Urothelium cell line (cell line): ENCODE results near the gene ALPK1.
"Not testable (repeated sequence)": the region's sequence is repeated elsewhere in the genome, so short reads cannot be mapped to it uniquely, and the experiment has no call there.

Experiments
- DNase-seq: peaks from one replicate; pipeline ENCODE4 v3.0.0; 2011; ENCODE audit warnings: low spot score, mixed read lengths
- FAIRE-seq: peaks from 2 replicates; lab custom pipeline; 2011; peaks lifted over from hg19 to GRCh38; lab: Jason Lieb, UNC

ALPK1 gene

DNA sequence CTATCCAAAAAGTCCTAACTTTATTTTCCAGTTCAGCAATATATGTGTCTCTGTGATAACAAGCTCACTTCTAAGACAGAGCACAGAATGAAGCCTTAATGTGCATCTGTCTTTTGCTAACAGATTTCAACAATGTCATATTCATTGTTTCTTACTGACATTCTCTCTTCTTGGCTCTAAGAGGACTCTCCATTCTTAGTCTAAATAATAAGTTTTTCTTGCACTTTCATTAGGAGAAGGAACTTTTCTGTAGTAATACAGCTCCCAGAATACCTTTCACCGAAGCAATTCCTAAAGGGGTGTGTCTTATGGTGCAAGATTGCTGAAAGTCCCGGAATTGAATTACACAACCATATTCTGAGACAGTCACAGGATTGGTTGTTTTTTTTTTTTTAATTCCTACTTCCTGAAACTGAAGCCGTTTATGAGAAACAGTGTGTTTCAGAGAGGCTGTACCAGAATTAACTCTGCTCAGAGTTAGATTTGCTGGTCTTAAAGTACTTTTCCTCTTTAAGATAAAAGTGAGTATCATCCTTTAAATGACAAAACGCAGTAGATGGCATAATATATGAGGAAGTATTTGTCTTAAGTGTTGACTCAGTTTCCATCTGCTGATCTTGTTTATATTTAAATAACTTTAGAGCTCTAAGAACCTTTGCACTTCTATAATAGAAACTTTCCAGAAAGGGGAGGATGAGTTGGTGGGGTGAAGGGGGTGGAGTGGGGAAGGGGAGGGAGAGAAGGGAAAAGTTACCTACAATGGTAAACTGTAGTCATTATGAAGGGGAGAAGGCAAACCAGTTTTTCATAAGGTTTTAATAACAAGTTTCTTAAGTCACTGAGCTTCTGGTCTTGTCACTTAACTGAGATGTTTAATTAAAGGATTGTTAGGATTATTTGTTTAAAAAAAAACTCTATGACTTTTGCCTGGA is at the start of gene ALPK1:
TSS of gene ALPK1 (plus strand) at position 421 of the 932 bp plus-strand sequence.
- peak; percentile 82 for DNase-seq
- no peak for FAIRE-seq

DNA sequence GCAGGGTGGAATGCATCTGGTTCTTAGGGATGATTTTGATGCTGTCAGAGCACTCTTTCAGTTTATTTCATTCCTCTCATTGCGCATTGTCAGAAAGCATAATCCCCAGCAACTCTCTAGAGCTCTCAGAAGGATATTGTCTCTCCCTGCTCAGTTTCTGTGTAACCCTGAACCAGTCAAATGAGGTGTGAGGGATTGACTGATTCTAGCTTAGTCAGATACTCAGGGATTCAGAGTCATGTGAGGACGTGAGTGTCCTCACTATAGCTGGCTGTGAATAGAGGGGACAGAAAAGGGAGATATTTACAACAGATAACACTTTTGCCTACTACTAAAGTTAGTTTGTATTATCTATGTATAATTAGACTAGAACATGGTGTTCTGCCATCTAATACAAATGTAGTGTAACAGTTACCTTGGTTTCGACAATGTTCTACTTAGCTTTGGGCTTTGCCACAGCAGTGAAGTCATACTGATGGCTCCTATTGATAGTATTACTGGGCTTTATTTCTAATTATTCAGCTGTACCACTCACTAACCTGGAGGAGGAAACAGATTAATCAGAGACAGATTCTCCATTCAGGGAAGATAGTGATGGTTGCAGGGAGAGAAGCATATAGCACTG is 46.0 kb upstream of the ALPK1 start:
- FAIRE-seq (no peak), DNase-seq (no peak)

GRCh38 chr4:112252234-112252633 is 44.9 kb upstream of the ALPK1 start:
- FAIRE-seq (no peak), DNase-seq (no peak)

- FAIRE-seq (no peak), DNase-seq (no peak)
These were observed 43.7 kb upstream of the ALPK1 start for GRCh38 chr4:112253382-112254000.

DNA sequence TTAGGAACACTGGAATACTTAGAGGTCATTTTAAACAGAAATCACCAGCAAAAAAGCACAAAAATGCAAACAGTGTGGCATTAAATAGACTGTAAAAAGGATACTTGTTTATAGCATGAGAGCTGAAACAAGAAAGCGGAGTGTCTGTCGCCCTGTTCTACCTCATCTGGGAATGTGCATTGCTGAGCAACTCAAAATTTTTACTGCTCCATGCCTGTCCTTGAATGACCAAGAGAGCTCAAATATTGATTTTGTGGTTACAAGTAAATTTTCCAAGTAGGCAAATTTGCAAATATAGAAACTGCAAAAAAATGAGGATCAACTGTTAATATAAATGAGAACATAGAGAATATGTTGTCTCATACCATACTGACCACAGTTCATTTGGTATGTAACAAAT is 40.1 kb upstream of the ALPK1 start:
- DNase-seq (no peak), FAIRE-seq (no peak)

- FAIRE-seq: no peak
- DNase-seq: no peak
These were observed 30.3 kb upstream of the ALPK1 start for GRCh38 chr4:112266823-112267222.

- DNase-seq: no peak
- FAIRE-seq: no peak
These were observed 27.1 kb upstream of the ALPK1 start for GRCh38 chr4:112270051-112270450.

GRCh38 chr4:112270640-112271421 is 26.3 kb upstream of the ALPK1 start:
- FAIRE-seq (peak; percentile 17), DNase-seq (no peak)

DNA sequence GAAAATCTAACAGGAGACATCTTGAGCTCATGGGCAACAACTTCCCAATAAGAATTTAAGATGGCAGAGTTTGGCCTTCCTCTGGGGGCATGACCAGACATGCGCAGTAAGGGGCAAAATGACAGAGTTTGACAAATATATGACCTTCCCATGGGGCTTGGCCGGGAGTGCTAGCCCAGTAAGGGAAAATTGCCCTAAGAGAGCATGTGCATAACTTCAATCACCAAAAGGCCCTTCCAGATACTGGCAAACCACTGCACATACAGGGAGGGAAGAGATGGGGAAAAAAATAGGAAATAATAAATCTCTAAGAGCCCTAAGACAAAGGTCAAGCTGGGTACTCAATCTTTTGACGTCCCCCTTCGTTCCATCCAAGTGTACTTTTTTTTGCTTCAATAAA is 24.9 kb upstream of the ALPK1 start:
- no peak for DNase-seq
- no peak for FAIRE-seq

DNA sequence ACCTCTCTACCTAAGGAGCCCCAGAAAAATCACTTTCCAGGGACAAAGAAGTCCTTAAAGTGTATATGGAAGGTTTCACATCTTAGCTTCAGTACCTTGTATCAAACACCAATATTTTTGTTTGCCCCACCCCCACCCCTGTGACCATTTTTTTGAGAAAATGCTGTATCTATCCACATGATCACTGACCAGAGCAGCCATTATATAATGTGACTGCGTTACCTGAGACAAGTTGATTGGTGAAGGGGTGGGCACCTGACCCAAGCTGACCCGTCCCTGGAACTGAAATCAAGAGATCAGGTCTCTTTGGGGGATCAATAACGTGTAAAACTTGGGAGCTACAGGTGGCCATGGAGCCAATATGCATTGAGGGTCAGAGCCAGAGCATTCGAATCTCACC is 22.2 kb upstream of the ALPK1 start:
- DNase-seq (no peak), FAIRE-seq (no peak)

GRCh38 chr4:112276113-112276512 is 21.1 kb upstream of the ALPK1 start:
- no peak for DNase-seq
- peak; percentile 58 for FAIRE-seq

GRCh38 chr4:112277220-112277619 is 19.9 kb upstream of the ALPK1 start:
- DNase-seq (no peak), FAIRE-seq (no peak)

GRCh38 chr4:112277705-112278448 is 19.3 kb upstream of the ALPK1 start:
- FAIRE-seq (no peak), DNase-seq (no peak)

DNA sequence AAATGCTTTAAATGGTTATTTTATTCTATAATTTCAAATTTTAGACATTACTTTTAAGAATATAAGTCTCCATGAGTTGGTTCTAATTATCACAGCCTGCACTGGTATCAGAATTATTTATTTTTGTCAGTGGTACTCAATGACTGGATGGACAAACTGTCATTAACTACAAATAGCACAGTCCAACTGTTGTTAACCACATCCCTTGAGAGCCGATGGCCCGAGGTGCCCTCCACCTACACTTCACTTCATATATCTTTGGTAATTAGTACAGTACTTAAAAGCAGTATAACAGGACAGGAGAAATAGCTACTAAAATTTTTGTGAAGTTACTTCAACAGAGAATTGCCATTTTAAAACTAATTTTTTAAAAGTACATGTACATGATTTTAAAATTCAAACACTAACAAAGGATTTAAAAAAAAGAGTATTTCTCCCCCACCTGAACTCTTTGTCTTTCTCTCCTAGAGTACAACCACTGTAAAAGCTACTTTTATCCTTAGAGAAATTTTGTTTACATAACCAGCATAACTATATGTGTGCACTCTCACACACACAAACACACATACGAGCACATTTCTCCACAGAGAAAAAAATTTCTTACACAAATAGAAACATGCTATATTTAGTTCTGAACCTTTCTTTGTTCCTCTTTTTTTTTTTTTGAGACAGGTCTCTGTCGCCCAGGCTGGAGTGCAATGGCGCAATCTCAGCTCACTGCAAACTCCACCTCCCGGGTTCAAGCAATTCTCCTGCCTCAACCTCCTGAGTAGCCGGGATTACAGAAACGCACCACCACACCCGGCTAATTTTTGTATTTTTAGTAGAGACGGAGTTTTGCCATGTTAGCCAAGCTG is 17.9 kb upstream of the ALPK1 start:
- no peak for FAIRE-seq
- DNase-seq: no peak

DNA sequence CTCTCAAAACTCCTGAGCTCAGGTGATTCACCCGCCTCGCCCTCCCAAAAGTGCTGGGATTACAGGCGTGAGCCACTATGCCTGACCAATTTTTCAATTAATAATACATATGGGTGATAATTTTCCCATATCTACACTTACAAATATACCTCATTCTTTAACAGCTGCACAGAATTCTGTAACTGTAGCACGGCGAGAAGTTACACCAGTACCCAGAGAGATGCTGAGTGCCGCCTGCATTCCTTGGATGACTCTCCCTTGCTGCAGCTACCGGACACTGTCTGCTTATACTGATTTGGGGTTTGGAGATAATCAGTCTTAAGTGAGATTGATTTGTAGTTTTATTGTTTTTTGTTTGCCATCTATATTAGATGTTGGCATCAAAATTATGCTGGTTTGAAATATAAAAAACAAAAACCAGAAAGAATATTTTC is 17.3 kb upstream of the ALPK1 start:
- no peak for FAIRE-seq
- DNase-seq: no peak

DNA sequence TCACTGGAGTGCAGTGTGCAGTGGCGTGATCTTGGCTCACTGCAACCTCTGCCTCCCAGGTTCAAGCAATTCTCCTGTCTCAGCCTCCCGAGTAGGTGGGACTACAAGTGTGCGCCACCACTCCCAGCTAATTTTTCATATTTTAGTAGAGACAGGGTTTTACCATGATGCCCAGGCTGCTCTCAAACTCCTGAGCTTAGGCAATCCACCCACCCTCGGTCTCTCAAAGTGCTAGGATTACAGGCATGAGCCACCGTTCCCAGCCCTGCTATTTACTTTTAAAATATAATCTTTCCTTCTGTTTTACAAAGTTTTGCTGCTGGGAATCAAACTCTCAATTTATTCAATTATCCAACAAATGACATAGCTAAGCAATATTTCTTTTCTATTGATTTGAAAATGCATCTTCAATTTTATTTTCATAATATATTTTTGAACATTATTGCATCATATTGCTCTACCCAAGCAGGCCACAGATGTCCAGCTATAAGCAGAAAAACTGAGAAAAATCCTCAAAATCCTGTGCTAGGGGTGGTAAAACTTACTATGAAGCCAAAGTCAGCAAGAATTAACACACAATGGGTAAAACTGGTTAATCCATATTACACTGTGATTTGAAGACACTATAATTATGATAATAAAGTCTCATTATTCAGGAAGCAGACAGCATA is 16.6 kb upstream of the ALPK1 start:
- DNase-seq: no peak

DNA sequence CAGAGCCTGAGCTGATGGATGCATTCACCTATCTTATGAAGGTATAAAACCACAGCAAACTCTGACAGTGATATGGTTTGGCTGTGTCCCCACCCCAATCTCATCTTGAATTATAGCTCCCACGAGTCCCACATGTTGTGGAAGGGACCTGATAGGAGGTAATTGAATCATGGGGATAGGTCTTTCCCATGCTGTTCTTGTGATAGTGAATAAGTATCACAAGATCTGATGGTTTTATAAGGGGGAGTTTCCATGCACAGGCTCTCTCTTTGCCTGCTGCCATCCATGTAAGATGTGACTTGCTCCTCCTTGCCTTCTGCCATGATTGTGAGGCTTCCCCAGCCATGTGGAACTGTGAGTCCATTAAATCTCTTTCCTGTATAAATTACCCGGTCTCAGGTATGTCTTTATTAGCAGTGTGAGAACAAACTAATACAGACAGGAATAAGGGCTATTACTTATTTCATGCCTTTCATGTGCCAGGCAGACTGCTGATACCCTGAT is 15.2 kb upstream of the ALPK1 start:
- not testable (repeated sequence) for FAIRE-seq, DNase-seq

More for the DNA sequence above, 16.6 kb upstream of the ALPK1 start:
- FAIRE-seq: no peak

DNA sequence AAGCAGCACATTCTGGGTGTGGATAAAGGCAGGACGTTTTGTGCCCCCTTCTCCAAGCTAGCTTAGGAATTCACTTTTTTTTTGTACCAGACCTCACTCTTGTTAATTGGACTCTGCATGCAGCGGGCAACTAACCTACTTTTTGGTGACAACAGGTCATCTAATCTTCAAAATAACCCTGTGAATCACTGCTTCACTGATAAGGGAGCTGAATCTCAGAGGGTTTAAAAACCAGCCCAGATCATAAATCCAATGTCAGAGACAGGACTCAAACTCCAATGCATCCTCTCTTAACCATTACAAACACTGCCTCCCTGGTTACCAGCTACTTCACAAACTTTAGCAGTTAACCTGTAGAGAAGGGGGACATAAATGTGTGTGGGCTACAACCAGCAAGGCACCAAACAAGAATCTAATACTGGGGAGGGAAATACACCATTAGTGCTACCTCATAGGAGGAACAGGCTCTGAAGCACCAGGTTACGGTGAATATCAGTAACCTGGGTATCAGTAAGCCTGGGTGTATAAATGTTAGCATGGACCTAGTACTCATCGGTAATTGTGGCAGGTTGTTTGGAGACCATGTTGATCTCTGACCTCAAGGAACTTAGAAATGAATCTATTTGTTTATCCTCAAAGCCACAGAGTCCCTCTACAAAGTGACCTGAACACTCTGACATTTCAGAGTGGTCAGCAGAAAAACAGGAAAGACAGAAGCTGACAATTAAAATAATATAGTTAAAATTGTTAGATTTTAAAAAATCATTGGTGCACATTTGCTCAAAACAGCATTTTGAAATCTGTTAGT is 14.1 kb upstream of the ALPK1 start:
- no peak for DNase-seq
- FAIRE-seq: no peak
